ENCODE measurements around the gene NXPH4. TPM values are rescaled to one million over a fixed set of nuclear protein-coding genes. Genes with fewer than 3 reads are reported as not detected.

NXPH4 gene
- total RNA-seq, 2 experiments from 2014 or later = 0.41 to 0.45 TPM

DNA sequence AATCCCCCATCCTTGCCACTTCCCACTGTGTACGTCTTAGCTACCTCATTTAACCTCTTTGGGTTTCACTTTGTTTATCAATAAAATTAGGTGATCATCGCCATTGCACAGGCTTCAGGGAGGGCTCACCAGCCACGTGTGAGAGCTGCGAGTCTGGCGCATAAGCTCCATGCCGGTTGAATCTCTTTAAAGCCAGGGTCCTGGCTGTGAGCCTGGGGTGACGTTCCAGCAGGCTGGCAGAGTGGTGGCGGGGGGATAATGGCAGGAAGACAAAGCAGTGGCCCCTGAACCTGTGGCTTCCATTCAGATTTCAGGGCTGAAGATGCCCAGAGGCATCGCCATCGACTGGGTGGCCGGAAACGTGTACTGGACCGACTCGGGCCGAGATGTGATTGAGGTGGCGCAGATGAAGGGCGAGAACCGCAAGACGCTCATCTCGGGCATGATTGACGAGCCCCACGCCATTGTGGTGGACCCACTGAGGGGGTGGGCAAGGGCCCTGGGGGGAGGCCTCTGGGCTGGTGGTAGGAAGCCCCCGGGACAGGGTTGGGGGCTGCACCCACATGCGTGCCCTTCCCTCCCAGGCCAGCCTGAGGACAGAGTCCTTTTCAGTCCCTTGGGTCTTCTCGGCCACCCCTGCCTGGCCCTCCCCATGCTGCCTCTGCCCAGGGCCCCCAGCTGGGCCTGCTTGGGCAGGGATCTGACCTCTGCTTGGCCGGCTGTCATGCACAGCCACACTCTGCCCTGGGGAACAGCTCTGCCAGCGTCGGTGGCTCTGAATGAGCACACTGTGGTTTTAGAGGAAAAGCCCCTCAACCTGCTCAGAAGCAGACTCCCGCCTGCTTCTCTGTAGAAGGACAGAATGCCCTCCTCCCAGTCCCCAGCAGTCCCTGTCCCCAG is 8.6 kb upstream of the NXPH4 start:
- intact Hi-C loops (cut with micrococcal nuclease) = no loop called here
- no peaks in the 10 kb centered on the region for H3K36me3 Mint-ChIP-seq (ENCODE audit: low read depth)
- H3K27ac Mint-ChIP-seq = no peak overlapping the region
- DNase-seq = no peak
- no peaks in the 10 kb centered on the region for H3K27me3 Mint-ChIP-seq
- no peak for ATAC-seq
- TF ChIP-seq, protein P1, sequence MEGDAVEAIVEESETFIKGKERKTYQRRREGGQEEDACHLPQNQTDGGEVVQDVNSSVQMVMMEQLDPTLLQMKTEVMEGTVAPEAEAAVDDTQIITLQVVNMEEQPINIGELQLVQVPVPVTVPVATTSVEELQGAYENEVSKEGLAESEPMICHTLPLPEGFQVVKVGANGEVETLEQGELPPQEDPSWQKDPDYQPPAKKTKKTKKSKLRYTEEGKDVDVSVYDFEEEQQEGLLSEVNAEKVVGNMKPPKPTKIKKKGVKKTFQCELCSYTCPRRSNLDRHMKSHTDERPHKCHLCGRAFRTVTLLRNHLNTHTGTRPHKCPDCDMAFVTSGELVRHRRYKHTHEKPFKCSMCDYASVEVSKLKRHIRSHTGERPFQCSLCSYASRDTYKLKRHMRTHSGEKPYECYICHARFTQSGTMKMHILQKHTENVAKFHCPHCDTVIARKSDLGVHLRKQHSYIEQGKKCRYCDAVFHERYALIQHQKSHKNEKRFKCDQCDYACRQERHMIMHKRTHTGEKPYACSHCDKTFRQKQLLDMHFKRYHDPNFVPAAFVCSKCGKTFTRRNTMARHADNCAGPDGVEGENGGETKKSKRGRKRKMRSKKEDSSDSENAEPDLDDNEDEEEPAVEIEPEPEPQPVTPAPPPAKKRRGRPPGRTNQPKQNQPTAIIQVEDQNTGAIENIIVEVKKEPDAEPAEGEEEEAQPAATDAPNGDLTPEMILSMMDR (IDR thresholded peaks at IDR 0.05) = no peak
- no peak overlapping the region for H3K4me3 Mint-ChIP-seq
- no peaks in the 10 kb centered on the region for H3K9me3 Mint-ChIP-seq
- H3K4me1 Mint-ChIP-seq (ENCODE audit: low read depth) = no peaks in the 10 kb centered on the region
- ChIA-PET POLR2A (no interaction called here), CTCF (interaction anchor here (1.0 to 1.7 kb wide), 4 partner anchors 16 to 245 kb away, joined by 3 to 6 read pairs (median 4); no protein-coding TSS in a partner anchor)

DNA sequence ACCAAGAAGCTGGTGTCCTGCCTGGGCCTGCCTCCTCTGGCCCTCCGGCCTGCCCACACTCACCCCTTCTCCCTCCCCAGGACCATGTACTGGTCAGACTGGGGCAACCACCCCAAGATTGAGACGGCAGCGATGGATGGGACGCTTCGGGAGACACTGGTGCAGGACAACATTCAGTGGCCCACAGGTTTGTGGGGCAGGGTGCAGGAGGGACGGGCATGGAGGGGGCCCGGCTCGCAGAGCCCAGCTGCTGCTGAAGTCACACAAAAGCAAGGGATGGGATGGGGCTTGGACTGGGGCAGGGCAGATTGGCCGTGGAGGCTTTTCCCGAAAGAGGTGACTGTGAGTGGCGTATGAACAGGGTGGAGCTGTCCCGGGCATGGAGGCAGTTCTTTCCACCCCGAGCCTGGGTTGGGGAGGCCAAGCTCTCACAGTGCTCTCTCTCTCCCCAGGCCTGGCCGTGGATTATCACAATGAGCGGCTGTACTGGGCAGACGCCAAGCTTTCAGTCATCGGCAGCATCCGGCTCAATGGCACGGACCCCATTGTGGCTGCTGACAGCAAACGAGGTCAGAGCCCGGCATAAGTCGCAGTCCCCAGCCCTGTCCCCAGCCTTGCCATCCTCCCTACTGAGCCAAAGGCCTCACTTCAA is 7.8 kb upstream of the NXPH4 start:
- DNase-seq (no peak), ATAC-seq (no peak)
- peaks cover 5% of the 10 kb centered on the region for H3K27me3 Mint-ChIP-seq
- intact Hi-C loops (cut with micrococcal nuclease) = no loop called here
- H3K4me3 Mint-ChIP-seq = no peak overlapping the region
- no peaks in the 10 kb centered on the region for H3K9me3 Mint-ChIP-seq
- peaks cover 5% of the 10 kb centered on the region for H3K4me1 Mint-ChIP-seq (ENCODE audit: low read depth)
- POLR2A ChIA-PET = no interaction called here
- H3K36me3 Mint-ChIP-seq (ENCODE audit: low read depth) = no peaks in the 10 kb centered on the region
- H3K27ac Mint-ChIP-seq = no peak overlapping the region
- TF ChIP-seq, protein P1 (IDR thresholded peaks at IDR 0.05) = no peak
- CTCF ChIA-PET = interaction anchor here (0.8 to 1.7 kb wide), 2 partner anchors 15 to 34 kb away, joined by 3 to 4 read pairs; no protein-coding TSS in a partner anchor

DNA sequence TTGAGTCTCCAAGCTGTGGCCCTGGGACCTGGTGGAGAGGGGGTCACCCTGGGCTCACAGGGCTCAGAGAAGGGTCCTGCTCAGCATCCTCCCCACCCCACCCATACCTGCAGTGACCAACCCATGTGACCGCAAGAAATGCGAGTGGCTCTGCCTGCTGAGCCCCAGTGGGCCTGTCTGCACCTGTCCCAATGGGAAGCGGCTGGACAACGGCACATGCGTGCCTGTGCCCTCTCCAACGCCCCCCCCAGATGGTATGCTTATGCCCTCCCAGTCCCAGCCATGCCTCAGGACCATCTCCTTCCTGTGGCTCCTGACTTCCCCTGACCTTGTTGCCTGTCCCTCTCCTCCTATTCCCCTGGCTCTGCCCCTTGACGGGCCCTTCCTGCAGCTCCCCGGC is 6.7 kb upstream of the NXPH4 start:
- H3K4me3 Mint-ChIP-seq = no peak overlapping the region
- DNase-seq = no peak
- no peak overlapping the region for H3K27ac Mint-ChIP-seq
- H3K27me3 Mint-ChIP-seq = peaks cover 16% of the 10 kb centered on the region
- H3K36me3 Mint-ChIP-seq (ENCODE audit: low read depth) = no peaks in the 10 kb centered on the region
- no peak for ATAC-seq
- POLR2A ChIA-PET = no interaction called here
- H3K4me1 Mint-ChIP-seq (ENCODE audit: low read depth) = peaks cover 15% of the 10 kb centered on the region
- no peaks in the 10 kb centered on the region for H3K9me3 Mint-ChIP-seq
- TF ChIP-seq, protein P1 (IDR thresholded peaks at IDR 0.05) = no peak
- intact Hi-C loops (cut with micrococcal nuclease) = no loop called here
- CTCF ChIA-PET = interaction anchor here (1.0 kb wide), 1 partner anchor 243 kb away, joined by 3 read pairs; no protein-coding TSS in a partner anchor

DNA sequence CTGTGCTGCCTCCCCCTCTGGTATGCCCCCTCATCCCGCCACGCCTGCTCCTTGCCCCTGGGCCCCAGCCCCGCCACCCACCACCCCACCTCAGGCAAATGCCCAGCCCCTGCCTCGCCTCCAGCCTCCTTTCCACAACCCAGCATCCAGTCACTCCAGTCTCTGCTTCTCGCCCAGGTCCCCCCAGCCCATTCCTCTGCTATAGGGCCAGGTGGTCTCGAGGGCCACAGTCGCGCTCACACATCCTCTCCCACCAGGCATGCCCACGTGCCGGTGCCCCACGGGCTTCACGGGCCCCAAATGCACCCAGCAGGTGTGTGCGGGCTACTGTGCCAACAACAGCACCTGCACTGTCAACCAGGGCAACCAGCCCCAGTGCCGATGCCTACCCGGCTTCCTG is 6.1 kb upstream of the NXPH4 start:
- TF ChIP-seq, protein P1 (IDR thresholded peaks at IDR 0.05) = no peak
- Mint-ChIP-seq H3K9me3 (no peaks in the 10 kb centered on the region), H3K36me3 (ENCODE audit: low read depth) (no peaks in the 10 kb centered on the region), H3K4me1 (ENCODE audit: low read depth) (peaks cover 18% of the 10 kb centered on the region), H3K27ac (no peak overlapping the region), H3K4me3 (no peak overlapping the region), H3K27me3 (peaks cover 21% of the 10 kb centered on the region)
- CTCF ChIA-PET = no interaction called here
- POLR2A ChIA-PET = no interaction called here
- intact Hi-C loops (cut with micrococcal nuclease) = no loop called here
- ATAC-seq = no peak
- DNase-seq = no peak

Measured in activated CD8-positive, alpha-beta T cell treated with anti-CD3 and anti-CD28 coated beads for 36 hours (primary cell).